ENCODE measurements around the gene CDC42EP5. TPM values are rescaled to one million over a fixed set of nuclear protein-coding genes. Genes with fewer than 3 reads are reported as not detected.
A peak's percentile ranks its signal among the peaks of the same experiment; 100 is the strongest.
"Not testable (repeated sequence)": the region's sequence is repeated elsewhere in the genome, so short reads cannot be mapped to it uniquely, and the experiment has no call there.

The CDC42EP5 gene
- total RNA-seq, 1 donor from 2014 or later = 21.4 TPM

DNA sequence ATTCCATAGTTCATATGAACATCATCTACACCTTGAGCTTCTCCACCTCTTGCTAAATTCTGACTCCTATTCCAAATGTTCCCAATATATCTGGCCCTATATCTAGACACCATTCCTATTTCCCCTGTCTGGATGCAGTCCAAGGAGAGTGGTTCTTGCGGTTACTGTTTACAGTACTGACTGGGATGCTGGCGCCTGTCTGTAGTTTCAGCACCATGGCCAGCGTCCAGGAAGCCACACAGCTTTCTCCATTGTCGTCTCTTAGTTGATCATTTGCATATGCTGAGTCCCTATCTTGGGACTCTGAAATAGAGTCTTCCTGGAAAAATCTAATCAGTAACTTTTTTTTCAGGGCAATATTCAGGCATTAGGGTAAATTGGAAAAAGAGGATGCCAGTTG is 44.4 kb upstream of the CDC42EP5 start:
- Mint-ChIP-seq H3K36me3 (ENCODE audit: low read depth, unreplicated experiment) (peaks cover 40% of the 10 kb centered on the region), H3K4me1 (ENCODE audit: unreplicated experiment) (no peaks in the 10 kb centered on the region), H3K27me3 (ENCODE audit: unreplicated experiment) (peaks cover 10% of the 10 kb centered on the region), H3K9me3 (ENCODE audit: unreplicated experiment) (peaks cover 53% of the 10 kb centered on the region), H3K27ac (ENCODE audit: unreplicated experiment) (no peak overlapping the region), H3K4me3 (ENCODE audit: unreplicated experiment) (no peak overlapping the region)
- peak; percentile 19 for DNase-seq (ENCODE audit: low spot score)
- TF ChIP-seq, protein P1, sequence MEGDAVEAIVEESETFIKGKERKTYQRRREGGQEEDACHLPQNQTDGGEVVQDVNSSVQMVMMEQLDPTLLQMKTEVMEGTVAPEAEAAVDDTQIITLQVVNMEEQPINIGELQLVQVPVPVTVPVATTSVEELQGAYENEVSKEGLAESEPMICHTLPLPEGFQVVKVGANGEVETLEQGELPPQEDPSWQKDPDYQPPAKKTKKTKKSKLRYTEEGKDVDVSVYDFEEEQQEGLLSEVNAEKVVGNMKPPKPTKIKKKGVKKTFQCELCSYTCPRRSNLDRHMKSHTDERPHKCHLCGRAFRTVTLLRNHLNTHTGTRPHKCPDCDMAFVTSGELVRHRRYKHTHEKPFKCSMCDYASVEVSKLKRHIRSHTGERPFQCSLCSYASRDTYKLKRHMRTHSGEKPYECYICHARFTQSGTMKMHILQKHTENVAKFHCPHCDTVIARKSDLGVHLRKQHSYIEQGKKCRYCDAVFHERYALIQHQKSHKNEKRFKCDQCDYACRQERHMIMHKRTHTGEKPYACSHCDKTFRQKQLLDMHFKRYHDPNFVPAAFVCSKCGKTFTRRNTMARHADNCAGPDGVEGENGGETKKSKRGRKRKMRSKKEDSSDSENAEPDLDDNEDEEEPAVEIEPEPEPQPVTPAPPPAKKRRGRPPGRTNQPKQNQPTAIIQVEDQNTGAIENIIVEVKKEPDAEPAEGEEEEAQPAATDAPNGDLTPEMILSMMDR (IDR thresholded peaks at IDR 0.05; ENCODE audit: unreplicated experiment) = no peak

DNA sequence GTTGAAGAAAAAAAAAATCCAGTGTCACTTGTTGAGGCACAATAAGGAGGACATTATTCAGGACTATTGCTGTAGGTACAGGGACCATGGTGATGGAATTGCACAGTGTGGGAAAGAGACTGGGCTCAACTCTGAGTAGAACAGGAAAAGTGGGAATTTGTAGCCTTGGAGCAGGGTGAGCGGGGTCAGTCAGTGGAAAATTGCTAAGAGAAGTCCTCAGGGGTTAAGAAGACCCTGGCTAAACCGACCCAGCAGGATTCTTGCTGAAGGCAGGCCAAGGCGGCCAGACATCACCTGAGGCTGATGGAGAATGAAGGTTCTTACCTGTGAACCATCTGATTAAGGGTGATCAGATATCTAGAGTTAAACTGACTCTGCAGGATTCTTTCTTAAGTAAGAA is 42.1 kb upstream of the CDC42EP5 start:
- peaks cover 37% of the 10 kb centered on the region for H3K9me3 Mint-ChIP-seq (ENCODE audit: unreplicated experiment)
- H3K4me3 Mint-ChIP-seq (ENCODE audit: unreplicated experiment) = peak overlapping the region; percentile 51
- H3K27me3 Mint-ChIP-seq (ENCODE audit: unreplicated experiment) = peaks cover 7% of the 10 kb centered on the region
- peak overlapping the region; percentile 53 for H3K27ac Mint-ChIP-seq (ENCODE audit: unreplicated experiment)
- H3K4me1 Mint-ChIP-seq (ENCODE audit: unreplicated experiment) = no peaks in the 10 kb centered on the region
- TF ChIP-seq, protein P1 (IDR thresholded peaks at IDR 0.05; ENCODE audit: unreplicated experiment) = no peak
- H3K36me3 Mint-ChIP-seq (ENCODE audit: low read depth, unreplicated experiment) = peaks cover 26% of the 10 kb centered on the region
- DNase-seq (ENCODE audit: low spot score) = no peak

DNA sequence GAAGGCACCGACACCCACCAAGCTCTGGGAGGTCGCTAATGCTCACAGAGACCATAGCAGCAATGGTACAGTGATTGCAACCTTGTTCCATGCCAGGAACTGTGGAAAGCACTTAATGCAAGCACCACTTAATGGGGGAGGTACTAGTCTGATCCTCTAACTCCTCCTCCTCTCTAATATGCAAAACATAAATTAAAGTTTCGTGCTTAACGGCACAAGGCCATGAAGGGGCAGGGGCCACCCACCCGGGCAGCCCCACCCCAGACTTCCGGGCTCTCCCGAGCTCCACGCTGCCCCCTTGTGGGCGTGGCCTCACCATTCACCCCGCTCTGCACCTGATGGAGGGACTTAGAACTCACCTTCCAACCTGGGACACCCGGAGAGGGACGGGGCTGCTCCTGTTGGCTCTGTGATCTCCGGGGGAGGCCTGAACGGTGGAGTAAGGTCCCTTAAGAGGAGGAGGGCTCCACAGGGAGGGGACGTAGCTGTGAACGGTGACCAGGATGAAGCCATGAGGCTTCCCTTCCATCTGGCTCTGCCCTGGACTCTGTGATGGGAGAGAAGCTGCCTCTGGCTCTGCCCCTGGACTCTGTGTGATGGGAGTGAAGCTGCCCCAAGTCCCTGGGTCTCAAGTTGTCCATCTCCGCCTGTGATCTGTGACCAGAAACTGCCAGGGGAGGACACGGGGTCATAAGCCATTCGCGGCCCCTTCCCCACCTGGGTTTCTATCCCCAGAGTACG is 36.3 kb upstream of the CDC42EP5 start:
- not testable (repeated sequence) for DNase-seq (ENCODE audit: low spot score)
- peaks cover 19% of the 10 kb centered on the region for H3K9me3 Mint-ChIP-seq (ENCODE audit: unreplicated experiment)

DNA sequence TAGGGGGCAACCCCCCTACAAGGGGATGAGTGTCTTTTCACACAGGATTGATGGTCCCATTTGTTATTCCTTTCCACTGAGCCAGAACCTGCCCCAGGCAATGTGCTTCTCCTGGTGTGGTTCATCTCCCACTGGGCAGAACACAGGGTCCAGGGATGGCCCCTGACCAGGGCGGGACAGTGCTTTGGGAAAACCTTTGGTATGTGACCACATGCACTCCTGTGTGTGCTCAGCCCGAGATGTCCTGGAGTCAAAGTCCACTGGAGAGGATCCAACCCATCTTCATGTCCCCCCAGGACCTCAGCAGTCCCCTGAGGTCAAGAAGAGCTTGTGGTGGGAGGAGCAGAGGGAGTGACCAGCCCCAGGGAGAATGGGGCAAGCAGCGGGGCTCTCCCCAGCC is 35.4 kb upstream of the CDC42EP5 start:
- not testable (repeated sequence) for H3K27ac Mint-ChIP-seq (ENCODE audit: unreplicated experiment); H3K4me1 Mint-ChIP-seq (ENCODE audit: unreplicated experiment); H3K27me3 Mint-ChIP-seq (ENCODE audit: unreplicated experiment); H3K4me3 Mint-ChIP-seq (ENCODE audit: unreplicated experiment); DNase-seq (ENCODE audit: low spot score)
- Mint-ChIP-seq H3K36me3 (ENCODE audit: low read depth, unreplicated experiment) (peaks cover 21% of the 10 kb centered on the region), H3K9me3 (ENCODE audit: unreplicated experiment) (peaks cover 19% of the 10 kb centered on the region)

More for the DNA sequence above, 36.3 kb upstream of the CDC42EP5 start:
- not testable (repeated sequence) for H3K4me1 Mint-ChIP-seq (ENCODE audit: unreplicated experiment); H3K27me3 Mint-ChIP-seq (ENCODE audit: unreplicated experiment); H3K27ac Mint-ChIP-seq (ENCODE audit: unreplicated experiment); H3K4me3 Mint-ChIP-seq (ENCODE audit: unreplicated experiment)
- peaks cover 19% of the 10 kb centered on the region for H3K36me3 Mint-ChIP-seq (ENCODE audit: low read depth, unreplicated experiment)

DNA sequence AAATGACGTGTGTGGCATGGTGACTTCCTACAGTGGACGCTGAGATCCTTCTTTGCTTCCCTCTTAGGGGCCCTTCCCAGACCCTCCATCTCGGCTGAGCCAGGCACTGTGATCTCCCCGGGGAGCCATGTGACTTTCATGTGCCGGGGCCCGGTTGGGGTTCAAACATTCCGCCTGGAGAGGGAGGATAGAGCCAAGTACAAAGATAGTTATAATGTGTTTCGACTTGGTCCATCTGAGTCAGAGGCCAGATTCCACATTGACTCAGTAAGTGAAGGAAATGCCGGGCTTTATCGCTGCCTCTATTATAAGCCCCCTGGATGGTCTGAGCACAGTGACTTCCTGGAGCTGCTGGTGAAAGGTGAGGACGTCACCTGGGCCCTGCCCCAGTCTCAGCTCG is 34.7 kb upstream of the CDC42EP5 start:
- no peak for DNase-seq (ENCODE audit: low spot score)
- Mint-ChIP-seq H3K36me3 (ENCODE audit: low read depth, unreplicated experiment) (peaks cover 15% of the 10 kb centered on the region), H3K27me3 (ENCODE audit: unreplicated experiment) (peaks cover 1% of the 10 kb centered on the region), H3K4me3 (ENCODE audit: unreplicated experiment) (no peak overlapping the region), H3K27ac (ENCODE audit: unreplicated experiment) (no peak overlapping the region), H3K9me3 (ENCODE audit: unreplicated experiment) (peaks cover 13% of the 10 kb centered on the region), H3K4me1 (ENCODE audit: unreplicated experiment) (no peaks in the 10 kb centered on the region)
- TF ChIP-seq, protein P1 (IDR thresholded peaks at IDR 0.05; ENCODE audit: unreplicated experiment) = no peak

DNA sequence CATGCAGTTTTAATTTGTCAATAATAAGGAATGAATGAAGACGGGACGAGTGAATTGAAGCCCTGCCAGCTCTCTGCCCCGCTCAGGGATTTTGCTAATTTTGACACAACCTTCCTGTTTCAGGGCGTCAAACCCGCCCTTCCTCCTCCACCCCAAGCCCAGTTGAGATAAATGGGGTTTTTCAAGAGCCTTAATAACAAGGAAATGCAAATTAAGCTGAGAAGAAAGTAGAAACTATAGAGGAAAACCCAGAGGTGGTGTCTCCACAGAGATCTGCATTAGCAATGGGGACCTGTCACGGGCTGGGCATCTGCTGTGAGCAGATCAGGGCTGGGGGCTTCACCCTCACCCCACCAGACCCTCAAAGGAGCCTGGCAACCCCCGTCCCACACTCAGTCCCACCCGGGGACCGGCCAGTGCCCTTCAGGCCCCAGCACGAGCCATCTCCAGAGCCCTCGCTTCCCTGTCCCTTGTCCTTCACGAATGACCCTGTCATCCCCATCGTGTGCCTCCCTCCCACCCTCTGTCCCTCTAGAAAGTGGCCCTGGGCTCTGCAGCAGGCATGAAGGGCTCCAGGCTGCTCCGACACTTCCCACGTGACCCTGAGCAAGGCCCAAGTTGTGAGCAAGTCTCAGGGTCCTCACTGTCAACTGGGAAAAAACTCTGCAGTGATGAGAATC is 34.1 kb upstream of the CDC42EP5 start:
- Mint-ChIP-seq H3K36me3 (ENCODE audit: low read depth, unreplicated experiment) (peaks cover 15% of the 10 kb centered on the region), H3K9me3 (ENCODE audit: unreplicated experiment) (peaks cover 13% of the 10 kb centered on the region)
- H3K4me3 Mint-ChIP-seq (ENCODE audit: unreplicated experiment); DNase-seq (ENCODE audit: low spot score); H3K27me3 Mint-ChIP-seq (ENCODE audit: unreplicated experiment); H3K4me1 Mint-ChIP-seq (ENCODE audit: unreplicated experiment); H3K27ac Mint-ChIP-seq (ENCODE audit: unreplicated experiment): not testable (repeated sequence)
